Amniotic epithelial cell (primary cell): ENCODE measurements around the gene DAPK3.
"Not testable (repeated sequence)": the region's sequence is repeated elsewhere in the genome, so short reads cannot be mapped to it uniquely, and the experiment has no call there.

Source experiments
- DNase-seq: peaks from one replicate; pipeline ENCODE4 v3.0.0-alpha.2; 2010; ENCODE audit warnings: low read depth

DAPK3 gene

GRCh38 chr19:3970808-3971598 lies at the start of gene DAPK3:
TSS of gene DAPK3 (minus strand) at chr19:3971099. CDS start at chr19:3969735, 1,364 bp downstream.
- DNase-seq = peak; percentile 97

- DNase-seq = no peak
These were observed 48.7 kb upstream of the DAPK3 start for GRCh38 chr19:4019578-4019977.

GRCh38 chr19:4018775-4019504 lies 48.0 kb upstream of the DAPK3 start:
- DNase-seq = no peak

GRCh38 chr19:4018140-4018613 lies 47.3 kb upstream of the DAPK3 start:
- no peak for DNase-seq

- DNase-seq = no peak
These were observed 46.2 kb upstream of the DAPK3 start for GRCh38 chr19:4016903-4017638.

GRCh38 chr19:4016486-4016885 lies 45.6 kb upstream of the DAPK3 start:
- no peak for DNase-seq

- DNase-seq = peak; percentile 37
These were observed 45.0 kb upstream of the DAPK3 start for GRCh38 chr19:4015705-4016402.

GRCh38 chr19:4014541-4015491 lies 43.9 kb upstream of the DAPK3 start:
- DNase-seq = no peak

GRCh38 chr19:4013886-4014540 lies 43.1 kb upstream of the DAPK3 start:
- no peak for DNase-seq

GRCh38 chr19:4012975-4013634 lies 42.2 kb upstream of the DAPK3 start:
- no peak for DNase-seq

- DNase-seq = no peak
These were observed 41.4 kb upstream of the DAPK3 start for GRCh38 chr19:4012092-4012974.

- not testable (repeated sequence) for DNase-seq
These were observed 40.5 kb upstream of the DAPK3 start for GRCh38 chr19:4011430-4011829.

GRCh38 chr19:4010808-4011110 lies 39.9 kb upstream of the DAPK3 start:
- DNase-seq = no peak

- peak; percentile 34 for DNase-seq
These were observed 39.3 kb upstream of the DAPK3 start for GRCh38 chr19:4009990-4010807.

GRCh38 chr19:4007836-4008539 lies 37.1 kb upstream of the DAPK3 start:
- no peak for DNase-seq

- peak; percentile 84 for DNase-seq
These were observed 36.3 kb upstream of the DAPK3 start, which contains the start of gene PIAS4 for GRCh38 chr19:4007021-4007835. TSS of gene PIAS4 (plus strand) at chr19:4007736. CDS start at chr19:4007761, 25 bp downstream.
